IPS-15b (cell line): Measurements from ENCODE around the gene TSPAN16.

Experiments
- H3K27me3 ChIP-seq: one replicate; pipeline ENCODE4 v1.6.1; 2013; ENCODE audit warnings: low read length; ENCODE audit not compliant: control insufficient read depth, insufficient read depth
- H3K36me3 ChIP-seq: one replicate; pipeline ENCODE4 v1.6.1; 2013; ENCODE audit warnings: low read length; ENCODE audit not compliant: control insufficient read depth, insufficient read depth
- H3K4me1 ChIP-seq: one replicate; pipeline ENCODE4 v1.6.1; 2013; ENCODE audit warnings: mild to moderate bottlenecking, low read length; ENCODE audit not compliant: control insufficient read depth, insufficient read depth
- H3K4me3 ChIP-seq: one replicate; pipeline ENCODE4 v1.5.1; 2013; ENCODE audit warnings: low read depth, low read length
- H3K9ac ChIP-seq: one replicate; pipeline ENCODE4 v1.6.1; 2013; ENCODE audit warnings: low read depth, mild to moderate bottlenecking, low read length
- H3K9me3 ChIP-seq: one replicate; pipeline ENCODE4 v1.6.1; 2013; ENCODE audit warnings: mild to moderate bottlenecking, low read length; ENCODE audit not compliant: control insufficient read depth, insufficient read depth

TSPAN16 gene

DNA sequence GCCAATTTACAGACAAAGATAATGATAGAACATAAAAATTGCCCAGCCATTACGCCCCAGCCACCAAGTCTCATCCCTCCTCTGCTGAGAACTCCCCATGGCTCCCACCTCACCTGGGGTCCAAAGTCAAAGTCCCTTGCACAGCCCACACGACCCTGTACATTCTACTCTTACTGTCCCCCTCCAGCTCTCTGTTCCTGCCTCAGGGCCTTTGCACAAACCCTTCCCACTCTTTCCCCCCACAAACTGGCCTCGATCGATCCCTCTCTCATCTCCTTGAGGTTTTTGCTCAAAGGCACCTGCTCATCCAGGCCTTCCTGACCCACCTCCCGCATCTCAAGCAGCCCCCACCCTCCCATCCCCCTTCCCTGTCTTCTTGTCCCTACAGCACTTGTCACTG, 35.0 kb upstream of the TSPAN16 start:
- Histone ChIP-seq H3K4me1 (no peaks in the 10 kb centered on the region), H3K36me3 (no peaks in the 10 kb centered on the region), H3K9me3 (no peaks in the 10 kb centered on the region), H3K9ac (no peak overlapping the region), H3K27me3 (no peaks in the 10 kb centered on the region), H3K4me3 (peak overlapping the region; percentile 81)

DNA sequence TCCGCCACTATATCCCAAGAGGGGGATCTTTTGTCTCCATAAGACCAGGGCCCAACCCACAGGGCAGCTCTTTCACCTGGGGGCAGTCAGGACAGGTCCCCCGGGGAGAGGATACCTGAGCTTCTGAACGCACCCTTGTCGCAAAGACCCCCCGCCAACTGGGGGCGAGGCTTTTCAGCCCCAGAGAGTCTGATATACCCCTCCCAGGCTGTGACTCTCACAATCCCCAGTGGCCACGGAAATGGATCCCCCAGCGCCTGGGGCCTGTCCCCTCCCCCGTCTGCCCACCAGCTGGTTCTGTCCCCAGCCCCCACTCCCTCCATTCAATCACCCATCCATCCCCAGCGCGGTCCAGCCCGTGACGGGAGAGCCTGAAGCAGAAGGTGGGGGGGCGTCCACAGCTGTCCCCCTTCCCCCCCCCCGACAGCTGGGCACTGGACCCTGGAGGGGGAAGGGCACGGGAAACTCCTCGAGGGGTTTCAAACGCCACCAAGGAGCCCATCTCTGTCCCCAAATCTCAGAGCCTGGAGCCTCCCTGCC, 34.5 kb upstream of the TSPAN16 start:
- no peaks in the 10 kb centered on the region for H3K4me1 ChIP-seq
- H3K9ac ChIP-seq, result no peak overlapping the region
- H3K36me3 ChIP-seq, result no peaks in the 10 kb centered on the region
- H3K27me3 ChIP-seq, result no peaks in the 10 kb centered on the region
- H3K9me3 ChIP-seq, result no peaks in the 10 kb centered on the region
- H3K4me3 ChIP-seq, result peak overlapping the region; percentile 81

DNA sequence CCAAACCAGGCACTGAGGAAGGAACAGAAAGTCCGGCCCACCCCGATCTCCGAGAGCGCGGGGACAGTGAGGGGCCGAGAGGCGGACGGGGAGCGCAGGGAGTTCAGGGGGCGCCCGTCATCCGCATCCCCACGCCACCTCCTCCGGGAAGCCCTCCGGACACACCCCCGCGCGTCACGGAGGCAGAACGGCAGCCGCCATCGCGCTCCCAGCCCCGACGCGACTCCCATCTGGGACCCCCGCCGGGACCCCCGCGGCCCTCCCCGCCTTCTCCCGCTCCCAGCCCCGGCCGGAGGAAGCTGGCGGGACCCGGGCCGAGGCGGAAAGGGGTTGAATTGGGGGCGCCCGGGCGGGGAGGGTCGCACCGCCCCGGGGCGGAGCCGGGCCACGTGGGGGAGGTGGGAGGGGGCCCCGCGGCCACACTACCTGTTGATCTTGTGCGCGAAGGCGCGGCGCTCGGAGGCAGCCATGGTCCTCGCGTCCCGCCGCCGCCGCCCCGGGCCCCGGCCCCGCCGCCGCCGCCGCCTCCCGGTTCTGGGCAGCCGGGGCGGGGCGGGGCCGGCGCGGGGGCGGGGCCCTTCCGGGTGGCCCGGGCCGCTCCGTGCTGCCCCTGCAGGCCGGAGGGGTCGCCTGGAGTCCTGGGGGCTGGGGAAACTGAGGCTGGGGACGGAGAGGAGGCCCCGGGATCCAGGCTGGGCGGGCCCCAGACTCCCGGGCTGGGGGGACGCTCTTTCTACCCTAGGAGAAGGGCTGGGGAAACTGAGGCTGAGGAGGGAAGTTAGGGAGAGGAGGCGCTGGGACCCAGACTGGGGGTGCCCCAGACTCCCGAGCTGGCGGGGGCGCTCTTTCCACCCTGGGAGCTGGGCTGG, 33.8 kb upstream of the TSPAN16 start, which contains the start of gene DOCK6:
DOCK6 (minus strand) TSS at position 554 of the 869 bp plus-strand sequence; CDS start at position 470, 84 bp downstream.
- H3K27me3 ChIP-seq, result no peaks in the 10 kb centered on the region
- H3K36me3 ChIP-seq, result no peaks in the 10 kb centered on the region
- no peaks in the 10 kb centered on the region for H3K4me1 ChIP-seq
- H3K9me3 ChIP-seq, result no peaks in the 10 kb centered on the region
- peak within 1 kb of the TSS; percentile 81 for H3K4me3 ChIP-seq
- no peak within 1 kb of the TSS for H3K9ac ChIP-seq

DNA sequence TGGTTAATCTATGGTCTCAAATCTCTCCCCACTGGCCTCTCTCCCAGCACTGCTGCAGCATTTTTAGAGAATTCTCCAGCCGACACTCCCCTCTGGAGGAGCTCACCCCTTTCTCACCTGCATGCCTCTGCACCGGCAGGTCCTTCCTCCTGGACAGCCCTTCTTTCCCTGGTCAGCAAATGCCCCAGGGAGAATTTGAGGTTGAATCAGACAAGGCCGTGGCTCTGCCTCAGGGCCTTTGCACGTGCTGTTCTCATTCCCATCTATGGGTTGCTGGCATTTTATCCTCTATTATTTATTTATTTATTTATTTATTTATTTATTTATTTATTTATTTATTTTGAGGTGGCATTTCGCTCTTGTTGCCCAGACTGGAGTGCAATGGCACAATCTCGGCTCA, 32.2 kb upstream of the TSPAN16 start:
- no peak overlapping the region for H3K4me3 ChIP-seq
- no peaks in the 10 kb centered on the region for H3K9me3 ChIP-seq
- H3K36me3 ChIP-seq, result no peaks in the 10 kb centered on the region
- no peak overlapping the region for H3K9ac ChIP-seq
- H3K4me1 ChIP-seq, result no peaks in the 10 kb centered on the region
- H3K27me3 ChIP-seq, result no peaks in the 10 kb centered on the region

DNA sequence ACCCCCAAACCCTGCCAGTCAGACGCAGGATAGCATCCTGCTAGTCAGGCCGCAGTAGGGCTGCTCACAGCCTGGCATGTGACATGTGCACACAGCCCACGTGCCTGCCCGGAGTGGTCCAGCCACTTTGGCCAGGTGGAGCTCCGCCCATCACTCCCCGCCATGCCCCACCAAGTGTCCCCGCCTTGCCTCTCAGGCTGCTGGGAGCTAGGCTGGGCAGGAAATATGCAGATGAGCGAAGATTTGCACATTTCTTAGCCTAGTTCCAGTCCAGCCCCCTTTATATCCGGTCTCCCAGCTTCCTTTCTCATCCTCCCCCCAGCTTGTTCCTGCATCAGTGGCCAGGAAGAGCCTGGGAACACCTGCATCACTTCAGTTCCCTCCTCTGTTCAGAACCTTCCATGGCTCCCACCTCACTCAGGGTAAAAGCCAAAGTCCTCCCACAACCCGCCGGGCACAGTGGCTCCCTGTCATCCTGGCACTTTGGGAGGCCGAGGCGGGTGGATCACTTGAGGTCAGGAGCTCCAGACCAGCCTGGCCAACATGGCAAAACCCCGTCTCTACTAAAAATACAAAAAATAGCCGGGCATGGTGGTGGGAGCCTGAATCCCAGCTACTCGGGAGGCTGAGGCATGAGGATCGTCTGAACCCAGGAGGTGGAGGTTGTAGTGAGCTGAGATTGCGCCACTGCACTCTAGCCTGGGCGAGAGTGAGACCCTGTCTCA, 31.3 kb upstream of the TSPAN16 start:
- Histone ChIP-seq H3K9me3 (no peaks in the 10 kb centered on the region), H3K27me3 (no peaks in the 10 kb centered on the region), H3K36me3 (no peaks in the 10 kb centered on the region), H3K9ac (no peak overlapping the region), H3K4me3 (no peak overlapping the region), H3K4me1 (no peaks in the 10 kb centered on the region)

DNA sequence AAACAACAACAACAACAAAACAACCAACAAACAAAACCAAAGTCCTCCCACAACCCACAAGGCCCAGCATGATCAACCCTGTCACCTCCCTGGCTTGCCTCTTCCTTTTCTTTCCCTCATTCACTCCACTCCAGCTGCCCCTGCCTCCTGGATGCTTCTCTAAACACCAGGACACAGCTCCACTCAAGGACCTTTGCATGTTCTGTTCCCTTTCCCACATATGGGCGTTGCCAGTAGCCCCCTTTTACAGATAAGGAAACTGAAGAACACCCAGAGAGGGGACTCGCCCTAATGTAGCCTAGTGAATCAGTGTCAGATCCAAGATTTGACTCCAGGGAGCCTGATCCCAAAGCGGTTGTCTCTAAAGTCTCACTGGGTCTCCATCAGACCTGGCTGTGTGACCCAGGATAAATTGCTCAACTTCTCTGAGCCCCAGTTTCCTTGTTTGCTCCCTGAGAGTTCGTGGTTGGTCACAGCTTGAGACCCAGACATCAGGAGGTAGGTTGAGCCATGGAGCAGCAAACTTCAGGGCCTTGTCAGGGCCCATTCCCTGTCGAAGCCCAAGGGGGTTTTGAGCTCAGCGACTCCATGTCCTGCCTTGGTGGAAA, 30.7 kb upstream of the TSPAN16 start:
- Histone ChIP-seq H3K27me3 (no peaks in the 10 kb centered on the region), H3K36me3 (no peaks in the 10 kb centered on the region), H3K4me3 (no peak overlapping the region), H3K9me3 (no peaks in the 10 kb centered on the region), H3K9ac (no peak overlapping the region), H3K4me1 (no peaks in the 10 kb centered on the region)

DNA sequence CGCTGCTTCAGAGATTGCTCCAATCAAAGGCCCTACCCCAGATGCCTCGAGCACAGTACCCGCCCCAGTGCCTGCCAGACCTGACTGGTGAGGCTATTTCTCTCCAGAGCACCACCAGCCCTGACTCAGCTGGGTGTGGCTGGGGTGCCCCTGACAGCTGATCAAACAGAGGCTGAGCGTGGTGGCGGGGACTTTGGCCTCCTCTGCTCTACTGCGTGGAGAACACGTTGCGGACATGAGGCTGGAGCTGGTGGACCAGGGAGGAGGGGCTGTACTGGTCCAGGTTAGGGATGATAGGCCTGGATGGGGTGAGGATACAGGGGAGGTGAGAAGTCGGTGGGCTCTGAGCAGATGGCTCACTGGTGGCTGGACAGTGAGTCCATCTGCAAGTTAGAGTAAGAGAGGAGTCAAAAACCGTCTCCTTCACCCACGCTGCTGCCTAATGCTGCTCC, 30.1 kb upstream of the TSPAN16 start:
- no peaks in the 10 kb centered on the region for H3K9me3 ChIP-seq
- no peaks in the 10 kb centered on the region for H3K4me1 ChIP-seq
- no peak overlapping the region for H3K9ac ChIP-seq
- H3K36me3 ChIP-seq, result no peaks in the 10 kb centered on the region
- H3K27me3 ChIP-seq, result no peaks in the 10 kb centered on the region
- H3K4me3 ChIP-seq, result no peak overlapping the region

DNA sequence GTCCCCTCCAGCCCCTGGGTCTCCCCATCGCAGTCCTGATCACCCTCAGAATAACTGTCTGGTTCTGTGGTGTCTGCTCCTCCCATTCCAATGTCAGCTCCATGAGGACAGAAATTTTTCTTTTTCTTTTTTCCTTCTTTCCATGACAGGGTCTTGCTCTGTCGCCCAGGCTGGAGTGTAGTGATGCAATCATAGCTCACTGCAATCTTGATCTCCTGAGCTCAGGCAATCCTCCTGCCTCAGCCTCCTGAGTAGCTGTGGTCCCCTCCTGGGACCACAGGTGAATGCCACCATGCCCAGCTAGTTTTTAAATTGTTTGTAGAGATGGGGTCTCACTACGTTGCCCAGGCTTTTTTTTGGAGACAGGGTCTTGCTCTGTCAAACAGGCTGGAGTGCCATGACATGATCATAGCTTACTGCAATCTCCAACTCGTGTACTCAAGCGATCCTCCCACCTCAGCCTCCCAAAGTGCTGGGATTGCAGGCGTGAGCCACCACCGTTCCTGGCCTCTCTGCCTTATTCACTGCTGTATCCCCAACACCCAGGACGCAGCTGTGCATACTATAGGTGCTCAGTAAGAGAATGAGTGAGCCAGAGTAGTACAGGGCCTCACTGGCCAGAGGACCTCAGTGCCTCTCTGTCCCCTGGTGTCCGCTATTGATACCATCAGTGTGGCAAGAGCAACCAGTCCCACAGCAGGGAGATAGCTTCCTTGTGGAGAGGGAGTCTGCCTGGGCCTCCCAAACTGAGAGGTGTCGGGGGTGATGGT, 28.5 kb upstream of the TSPAN16 start:
- Histone ChIP-seq H3K4me3 (no peak overlapping the region), H3K27me3 (no peaks in the 10 kb centered on the region), H3K9me3 (no peaks in the 10 kb centered on the region)

DNA sequence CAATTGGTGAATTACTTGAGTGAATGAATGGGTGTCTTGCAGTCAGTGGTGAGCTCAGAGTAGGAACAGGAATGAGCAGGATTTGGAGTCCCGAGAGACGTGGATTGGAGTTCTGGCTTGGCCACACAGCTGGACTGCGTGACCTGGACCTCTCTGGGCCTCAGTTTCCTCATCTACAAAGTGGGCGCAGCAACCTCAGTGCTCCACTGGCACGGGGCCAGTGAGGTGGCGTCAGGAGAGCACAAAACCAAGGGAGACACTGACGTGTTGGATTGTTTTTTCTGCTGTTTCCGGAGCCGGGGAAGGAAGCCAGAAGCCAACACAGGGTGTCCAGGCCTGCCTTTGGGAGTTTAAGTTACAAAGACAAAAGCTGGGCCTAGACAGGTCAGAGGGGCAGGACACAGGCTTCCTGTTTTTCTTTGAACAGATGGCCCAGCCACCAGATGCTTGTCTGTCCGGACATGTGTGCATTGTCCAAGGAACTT, 27.1 kb upstream of the TSPAN16 start:
- Histone ChIP-seq H3K36me3 (no peaks in the 10 kb centered on the region), H3K27me3 (no peaks in the 10 kb centered on the region), H3K4me3 (no peak overlapping the region), H3K9ac (no peak overlapping the region), H3K9me3 (no peaks in the 10 kb centered on the region), H3K4me1 (no peaks in the 10 kb centered on the region)

More for the DNA sequence above, 28.5 kb upstream of the TSPAN16 start:
- Histone ChIP-seq H3K9ac (no peak overlapping the region), H3K4me1 (no peaks in the 10 kb centered on the region), H3K36me3 (no peaks in the 10 kb centered on the region)

DNA sequence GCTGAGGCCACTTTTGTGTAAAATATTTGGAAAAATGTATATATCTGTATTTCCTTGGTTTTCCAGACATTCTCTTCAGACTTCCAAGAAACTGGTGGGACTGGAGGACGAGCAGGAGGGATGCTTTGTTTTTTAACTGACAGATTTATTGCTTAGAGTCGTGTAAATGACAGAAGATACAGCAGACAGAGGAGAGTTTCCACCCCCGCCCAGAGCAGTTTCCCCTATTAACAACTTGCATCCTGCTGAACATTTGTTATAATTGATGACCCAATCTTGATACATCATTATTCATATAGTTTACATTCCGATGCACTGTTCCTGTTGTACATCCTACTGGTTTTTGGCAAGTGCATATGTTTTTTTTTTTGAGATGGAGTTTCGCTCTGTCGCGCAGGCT, 26.6 kb upstream of the TSPAN16 start:
- Histone ChIP-seq H3K9ac (no peak overlapping the region), H3K9me3 (no peaks in the 10 kb centered on the region), H3K4me1 (no peaks in the 10 kb centered on the region), H3K36me3 (no peaks in the 10 kb centered on the region), H3K4me3 (no peak overlapping the region), H3K27me3 (no peaks in the 10 kb centered on the region)

DNA sequence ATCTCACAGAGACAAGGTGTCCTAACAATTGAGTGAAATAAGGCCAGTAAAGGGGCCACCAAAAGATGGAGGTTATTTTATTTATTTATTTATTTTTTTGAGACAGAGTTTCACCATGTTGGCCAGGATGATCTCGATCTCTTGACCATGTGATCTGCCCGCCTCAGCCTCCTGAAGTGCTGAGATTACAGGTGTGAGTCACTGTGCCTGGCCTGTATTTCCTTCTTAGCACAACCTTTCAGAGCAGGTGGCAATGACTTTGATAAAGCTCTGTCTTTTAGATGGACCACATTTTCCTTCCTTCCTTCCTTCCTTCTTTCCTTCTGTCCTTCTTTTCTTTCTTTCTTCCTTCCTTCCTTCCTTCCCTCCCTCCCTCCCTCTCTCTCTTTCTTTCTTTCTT, 22.7 kb upstream of the TSPAN16 start:
- H3K4me1 ChIP-seq, result no peaks in the 10 kb centered on the region
- no peak overlapping the region for H3K9ac ChIP-seq
- no peaks in the 10 kb centered on the region for H3K36me3 ChIP-seq
- H3K4me3 ChIP-seq, result no peak overlapping the region
- no peaks in the 10 kb centered on the region for H3K9me3 ChIP-seq
- H3K27me3 ChIP-seq, result no peaks in the 10 kb centered on the region
